H9 (cell line): ENCODE results near the gene NCKAP5. TPM values are rescaled to one million over a fixed set of nuclear protein-coding genes. Genes with fewer than 3 reads are reported as not detected.

Experiments used
- DNase-seq: peaks from one replicate; pipeline ENCODE4 v3.0.0-alpha.2; 2017
- H2AFZ ChIP-seq: one replicate; pipeline ENCODE4 v1.6.1; 2013; ENCODE audit warnings: mild to moderate bottlenecking, low read length, control low read depth, moderate library complexity
- H2AK5ac ChIP-seq: 2 replicates; pipeline ENCODE4 v1.6.1; 2013; ENCODE audit warnings: low read length, control low read depth, mixed read lengths; ENCODE audit not compliant: insufficient read length
- H2BK120ac ChIP-seq: one replicate; pipeline ENCODE4 v1.6.1; 2013; ENCODE audit warnings: low read depth, mild to moderate bottlenecking, low read length, control low read depth, inconsistent platforms; ENCODE audit not compliant: poor library complexity, severe bottlenecking
- H2BK12ac ChIP-seq: 2 replicates; pipeline ENCODE4 v1.6.1; 2013; ENCODE audit warnings: low read length, control low read depth, mixed read lengths, low read depth; ENCODE audit not compliant: insufficient read length
- H2BK15ac ChIP-seq: 2 replicates; pipeline ENCODE4 v1.6.1; 2013; ENCODE audit warnings: low read depth, low read length, control low read depth
- H2BK20ac ChIP-seq: one replicate; pipeline ENCODE4 v1.6.1; 2013; ENCODE audit warnings: low read depth, mild to moderate bottlenecking, low read length, control low read depth, inconsistent platforms; ENCODE audit not compliant: poor library complexity, severe bottlenecking
- H2BK5ac ChIP-seq: 2 replicates; pipeline ENCODE4 v1.6.1; 2013; ENCODE audit warnings: low read length, control low read depth, mixed read lengths; ENCODE audit not compliant: insufficient read length
- H3K14ac ChIP-seq: 2 replicates; pipeline ENCODE4 v1.6.1; 2013; ENCODE audit warnings: low read length, control low read depth; ENCODE audit not compliant: insufficient read depth
- H3K18ac ChIP-seq: 2 replicates; pipeline ENCODE4 v1.6.1; 2013; ENCODE audit warnings: low read depth, mild to moderate bottlenecking, mixed read lengths, low read length, control low read depth; ENCODE audit not compliant: insufficient read length
- H3K23ac ChIP-seq: 2 replicates; pipeline ENCODE4 v1.6.1; 2013; ENCODE audit warnings: low read length, control low read depth, mixed read lengths, low read depth; ENCODE audit not compliant: insufficient read length
- H3K23me2 ChIP-seq: 2 replicates; pipeline ENCODE4 v1.6.1; 2013; ENCODE audit warnings: low read depth, mild to moderate bottlenecking, mixed read lengths, low read length, control low read depth; ENCODE audit not compliant: insufficient read length, poor library complexity, severe bottlenecking
- H3K27ac ChIP-seq: 2 replicates; pipeline ENCODE4 v1.5.1; 2013; ENCODE audit warnings: low read length, control low read depth, mixed read lengths, low read depth; ENCODE audit not compliant: insufficient read length
- H3K27me3 ChIP-seq: 2 replicates; pipeline ENCODE4 v1.6.1; 2013; ENCODE audit warnings: low read length, control low read depth, inconsistent platforms; ENCODE audit not compliant: insufficient read depth
- H3K4ac ChIP-seq: 2 replicates; pipeline ENCODE4 v1.6.1; 2013; ENCODE audit warnings: low read depth, mild to moderate bottlenecking, control low read depth, inconsistent platforms, low read length, moderate library complexity
- H3K4me1 ChIP-seq: 2 replicates; pipeline ENCODE4 v1.6.1; 2013; ENCODE audit warnings: low read length, control low read depth, inconsistent platforms; ENCODE audit not compliant: insufficient read depth
- H3K4me2 ChIP-seq: 2 replicates; pipeline ENCODE4 v1.6.1; 2013; ENCODE audit warnings: low read length, control low read depth, mixed read lengths; ENCODE audit not compliant: insufficient read length, insufficient read depth
- H3K56ac ChIP-seq: 2 replicates; pipeline ENCODE4 v1.6.1; 2013; ENCODE audit warnings: low read depth, mild to moderate bottlenecking, mixed read lengths, low read length, control low read depth; ENCODE audit not compliant: insufficient read length
- H3K79me1 ChIP-seq: 2 replicates; pipeline ENCODE4 v1.6.1; 2013; ENCODE audit warnings: low read depth, mild to moderate bottlenecking, moderate library complexity, low read length, control low read depth, inconsistent platforms; ENCODE audit not compliant: insufficient read depth, poor library complexity, severe bottlenecking
- H3K79me2 ChIP-seq: 2 replicates; pipeline ENCODE4 v1.6.1; 2013; ENCODE audit warnings: low read length, control low read depth, inconsistent platforms; ENCODE audit not compliant: insufficient read depth
- H3K9ac ChIP-seq: 2 replicates; pipeline ENCODE4 v1.6.1; 2013; ENCODE audit warnings: low read length, control low read depth, mixed read lengths; ENCODE audit not compliant: insufficient read length; ENCODE audit errors: extremely low read depth
- H3K9me3 ChIP-seq: one replicate; pipeline ENCODE4 v1.6.1; 2013; ENCODE audit warnings: low read depth, low read length, inconsistent platforms; ENCODE audit not compliant: control insufficient read depth
- H3T11ph ChIP-seq: one replicate; pipeline ENCODE4 v1.6.1; 2013; ENCODE audit warnings: mild to moderate bottlenecking, low read length, control low read depth, inconsistent platforms
- H4K20me1 ChIP-seq: one replicate; pipeline ENCODE4 v1.6.1; 2013; ENCODE audit not compliant: control insufficient read depth, insufficient read length, insufficient read depth
- H4K5ac ChIP-seq: 2 replicates; pipeline ENCODE4 v1.6.1; 2013; ENCODE audit warnings: low read depth, mild to moderate bottlenecking, mixed read lengths, low read length, control low read depth; ENCODE audit not compliant: insufficient read length
- H4K8ac ChIP-seq: replicated peaks from 2 replicates; pipeline ENCODE4 v1.6.1; 2013; ENCODE audit warnings: low read length, control low read depth, mixed read lengths, low read depth; ENCODE audit not compliant: insufficient read length
- H4K91ac ChIP-seq: 2 replicates; pipeline ENCODE4 v1.6.1; 2013; ENCODE audit warnings: low read depth, mild to moderate bottlenecking, moderate library complexity, mixed read lengths, low read length, control low read depth; ENCODE audit not compliant: insufficient read length
- H3K27ac Mint-ChIP-seq, 3 experiments: 2 replicates in 2 of 3; 3 replicates in 1 of 3; pipeline ENCODE4 v1.8.0; 2020 to 2021; ENCODE audit warnings: mixed read lengths in 3 of 3, mild to moderate bottlenecking in 1 of 3, moderate library complexity in 1 of 3
- H3K27me3 Mint-ChIP-seq: 2 replicates; pipeline ENCODE4 v1.8.0; 2021; ENCODE audit warnings: low read depth, mild to moderate bottlenecking, moderate library complexity, mixed read lengths
- H3K36me3 Mint-ChIP-seq, 3 experiments: 2 replicates in 2 of 3; 3 replicates in 1 of 3; pipeline ENCODE4 v1.8.0; 2020 to 2021; ENCODE audit warnings: low read depth in 3 of 3, mixed read lengths in 3 of 3; ENCODE audit not compliant: insufficient read depth in 1 of 3
- H3K4me1 Mint-ChIP-seq, 2 experiments: 2 replicates each; pipeline ENCODE4 v1.8.0; 2020; ENCODE audit warnings: mixed read lengths in 2 of 2
- H3K4me3 Mint-ChIP-seq, 2 experiments: 2 replicates in 1 of 2; 3 replicates in 1 of 2; pipeline ENCODE4 v1.8.0; 2020 to 2021; ENCODE audit warnings: mild to moderate bottlenecking in 2 of 2, mixed read lengths in 2 of 2, moderate library complexity in 1 of 2
- H3K9me3 Mint-ChIP-seq, 2 experiments: 2 replicates in 1 of 2; 3 replicates in 1 of 2; pipeline ENCODE4 v1.8.0; 2020; ENCODE audit warnings: mild to moderate bottlenecking in 2 of 2, mixed read lengths in 2 of 2, moderate library complexity in 1 of 2
- CTCF ChIP-seq: fragments of 200-600 bp; sonication (generic); conservative IDR thresholded peaks from 3 replicates; pipeline ENCODE4 v1.8.0; 2021; ENCODE audit warnings: antibody characterized with exemption, mild to moderate bottlenecking
- WGBS: extraction: QIAGEN DNeasy Blood & Tissue Kit; methylation state at CpG from one replicate; pipeline ENCODE4 v1.1.7; 2013; ENCODE audit warnings: missing lambda C conversion rate, low lambda C conversion rate, mixed read lengths; ENCODE audit not compliant: insufficient read length; ENCODE audit errors: extremely low coverage; 5-methylcytosine and 5-hydroxymethylcytosine counted together
- total RNA-seq: library from RNA; stranded (reverse); gene quantifications from 2 replicates; pipeline ENCODE4 v1.2.1, GENCODE V29; 2021

Gene NCKAP5
- total RNA-seq, 1 experiment from 2014 or later, result 0.26 TPM

GRCh38 chr2:132632000-132632649 lies 936.1 kb downstream of the NCKAP5 start:
- no peak overlapping the region for H4K91ac ChIP-seq
- H3T11ph ChIP-seq, result no peak overlapping the region
- H2BK120ac ChIP-seq, result no peak overlapping the region

More at GRCh38 chr2:132632000-132632649, 936.1 kb downstream of the NCKAP5 start:
- H3K14ac ChIP-seq, result no peak overlapping the region
- H3K27ac Mint-ChIP-seq, result no peak overlapping the region
- H3K4me1 Mint-ChIP-seq, result peaks cover 9 to 13% of the 10 kb centered on the region in 2 experiments
- H4K5ac ChIP-seq, result no peak overlapping the region
- TF ChIP-seq CTCF, result no peak
- H3K27me3 ChIP-seq, result no peaks in the 10 kb centered on the region
- H3K4me3 Mint-ChIP-seq, result no peak overlapping the region
- no peaks in the 10 kb centered on the region for H3K27me3 Mint-ChIP-seq
- H3K9me3 ChIP-seq, result no peaks in the 10 kb centered on the region
- WGBS, result no CpG with 5 or more reads among the region's 6 CpGs
- no peak overlapping the region for H2BK15ac ChIP-seq
- no peak overlapping the region for H3K9ac ChIP-seq
- no peak overlapping the region for H2AK5ac ChIP-seq
- no peak overlapping the region for H3K18ac ChIP-seq
- H3K23me2 ChIP-seq, result no peaks in the 10 kb centered on the region
- no peak overlapping the region for H3K4ac ChIP-seq
- H3K56ac ChIP-seq, result no peak overlapping the region
- no peak overlapping the region for H3K4me2 ChIP-seq
- no peaks in the 10 kb centered on the region; a peak in 1 of 7 replicates for H3K36me3 Mint-ChIP-seq
- no peaks in the 10 kb centered on the region for H3K79me1 ChIP-seq
- H2BK20ac ChIP-seq, result no peak overlapping the region
- no peak overlapping the region for H4K8ac ChIP-seq
- H2AFZ ChIP-seq, result no peak overlapping the region
- H2BK5ac ChIP-seq, result no peak overlapping the region
- no peaks in the 10 kb centered on the region for H3K79me2 ChIP-seq
- H2BK12ac ChIP-seq, result no peak overlapping the region
- DNase-seq, result no peak
- peaks cover 5% of the 10 kb centered on the region; the same call in 1 of the 2 replicates for H3K4me1 ChIP-seq
- no peak overlapping the region for H3K27ac ChIP-seq
- H3K23ac ChIP-seq, result no peak overlapping the region
- H4K20me1 ChIP-seq, result no peaks in the 10 kb centered on the region
- peaks cover 0 to 4% of the 10 kb centered on the region in 2 experiments; a peak in 2 of 5 replicates for H3K9me3 Mint-ChIP-seq
